Urinary bladder (tissue), 4 donors: ENCODE data around the gene FGF10. TPM values are rescaled to one million over a fixed set of nuclear protein-coding genes. Genes with fewer than 3 reads are reported as not detected.

Experiments used
- DNase-seq: peaks from one replicate; pipeline ENCODE4 v3.0.0-alpha.2; 2015; ENCODE audit errors: extremely low spot score
- H3K27ac ChIP-seq: one replicate; pipeline ENCODE4 v1.5.1; 2013; ENCODE audit warnings: low read depth, mild to moderate bottlenecking, moderate library complexity
- H3K36me3 ChIP-seq: one replicate; pipeline ENCODE4 v1.6.1; 2013; ENCODE audit warnings: mild to moderate bottlenecking, moderate library complexity; ENCODE audit not compliant: insufficient read depth
- H3K4me1 ChIP-seq: one replicate; pipeline ENCODE4 v1.6.1; 2013; ENCODE audit warnings: mild to moderate bottlenecking, moderate library complexity; ENCODE audit not compliant: insufficient read depth
- H3K4me3 ChIP-seq: one replicate; pipeline ENCODE4 v1.5.1; 2013; ENCODE audit warnings: low read depth, low read length
- WGBS: extraction: QIAGEN DNeasy Blood & Tissue Kit; methylation state at CpG from one replicate; pipeline ENCODE4 v1.1.7; 2013; 5-methylcytosine and 5-hydroxymethylcytosine counted together
- polyA plus RNA-seq: library from polyadenylated mRNA; stranded (reverse); fragments of 200-250 nt; gene quantifications from one replicate; pipeline ENCODE4 v1.2.3, GENCODE V29; 2013
- total RNA-seq: library from RNA; depleted of rRNA; stranded (reverse); fragments of >200 nt; gene quantifications from one replicate; pipeline ENCODE4 v1.2.3, GENCODE V29; 2014
- donor health status: healthy with polysubstance abuse.
- donor health status: healthy.

FGF10 gene
- total and polyA plus RNA-seq, 2 donors: 10.1 to 21.2 TPM

DNA sequence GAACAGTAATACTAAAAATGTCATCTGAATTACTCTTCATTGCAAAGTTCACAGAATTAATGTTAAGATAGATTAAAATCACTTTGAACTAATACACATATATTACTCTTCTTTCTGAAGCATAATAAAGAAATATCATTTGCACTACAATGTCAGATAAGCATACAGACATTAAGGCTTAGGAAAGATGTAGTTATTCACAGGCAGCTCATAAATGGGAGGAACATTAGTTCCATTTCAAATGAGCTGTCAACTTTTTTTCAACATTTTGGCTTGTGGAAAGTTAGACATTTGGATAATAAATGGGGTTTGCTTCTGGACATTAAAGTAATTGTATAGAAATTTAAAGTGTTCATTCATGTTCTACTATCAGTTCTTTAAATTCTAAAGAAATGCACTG is 6.3 kb downstream of the FGF10 start:
- Histone ChIP-seq H3K27ac (no peak overlapping the region), H3K36me3 (no peaks in the 10 kb centered on the region), H3K4me1 (no peaks in the 10 kb centered on the region), H3K4me3 (no peak overlapping the region)
- DNase-seq: no peak

DNA sequence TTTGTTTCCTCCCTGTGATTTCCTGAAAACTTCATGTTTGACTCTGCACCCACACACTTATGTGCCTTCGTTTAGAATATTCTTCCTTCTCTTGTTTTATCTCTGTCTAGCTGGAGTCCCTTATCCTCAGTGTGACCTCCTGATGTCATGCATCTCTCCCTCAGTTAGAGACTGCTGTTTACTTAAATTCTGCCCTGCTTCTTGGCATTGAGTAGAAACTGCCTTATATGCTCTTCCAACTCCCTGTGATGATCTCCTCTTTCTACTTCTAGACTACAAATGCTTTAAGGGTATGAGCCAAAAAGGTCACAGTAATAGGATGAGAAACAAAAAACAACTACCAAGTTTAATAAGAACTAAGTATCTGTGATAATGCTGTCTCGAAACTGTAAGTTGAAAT is 12.2 kb downstream of the FGF10 start:
- WGBS: 36% methylated on average over 2 of the region's 2 CpGs
- Histone ChIP-seq H3K4me1 (no peaks in the 10 kb centered on the region), H3K27ac (no peak overlapping the region), H3K36me3 (no peaks in the 10 kb centered on the region), H3K4me3 (no peak overlapping the region)
- DNase-seq: no peak

DNA sequence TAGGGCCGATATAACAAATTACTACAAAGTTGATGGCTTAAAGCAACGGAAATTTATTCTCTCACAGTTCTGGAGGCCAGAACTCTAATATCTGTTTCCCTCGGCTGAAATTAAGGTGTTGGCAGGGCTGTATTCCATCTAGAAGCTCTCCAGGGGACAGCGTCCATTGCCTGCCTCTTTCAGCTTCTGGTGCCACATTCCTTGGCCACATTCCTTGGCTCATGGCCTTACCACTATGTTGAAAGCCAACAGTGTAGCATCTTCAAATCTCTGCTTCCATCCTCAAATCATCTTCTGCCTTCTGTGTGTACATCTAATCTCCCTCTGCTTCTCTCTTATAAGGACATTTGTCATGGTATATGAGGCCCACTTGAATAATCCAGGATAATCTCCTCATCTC is 17.2 kb downstream of the FGF10 start:
- no peak for DNase-seq
- no peak overlapping the region for H3K4me3 ChIP-seq
- H3K4me1 ChIP-seq: no peaks in the 10 kb centered on the region
- WGBS: 69% methylated on average over 4 of the region's 4 CpGs
- H3K36me3 ChIP-seq: no peaks in the 10 kb centered on the region
- H3K27ac ChIP-seq: no peak overlapping the region

DNA sequence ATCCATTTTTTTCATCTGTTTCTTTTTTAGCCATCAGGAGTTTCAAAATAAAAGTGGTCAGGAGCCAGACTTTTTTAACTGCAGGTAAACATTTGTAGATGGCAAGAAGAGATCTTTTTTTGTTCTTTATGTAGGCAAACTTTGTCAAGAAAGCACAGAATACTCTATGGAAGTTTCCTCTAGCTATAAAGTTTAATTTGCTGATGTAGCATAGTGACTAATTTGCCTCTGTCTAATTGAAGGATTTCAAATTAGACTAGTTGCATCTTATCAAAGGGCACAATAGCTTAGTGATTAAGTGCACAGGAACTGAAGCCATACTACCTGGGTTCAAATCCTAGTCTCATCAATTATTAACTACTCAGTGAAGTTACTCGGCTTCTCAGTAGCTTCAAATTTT is 22.0 kb downstream of the FGF10 start:
- DNase-seq: no peak
- H3K4me1 ChIP-seq: no peaks in the 10 kb centered on the region
- H3K36me3 ChIP-seq: no peaks in the 10 kb centered on the region
- no peak overlapping the region for H3K4me3 ChIP-seq
- no peak overlapping the region for H3K27ac ChIP-seq
- 92% methylated on average over 1 of the region's 1 CpG for WGBS

DNA sequence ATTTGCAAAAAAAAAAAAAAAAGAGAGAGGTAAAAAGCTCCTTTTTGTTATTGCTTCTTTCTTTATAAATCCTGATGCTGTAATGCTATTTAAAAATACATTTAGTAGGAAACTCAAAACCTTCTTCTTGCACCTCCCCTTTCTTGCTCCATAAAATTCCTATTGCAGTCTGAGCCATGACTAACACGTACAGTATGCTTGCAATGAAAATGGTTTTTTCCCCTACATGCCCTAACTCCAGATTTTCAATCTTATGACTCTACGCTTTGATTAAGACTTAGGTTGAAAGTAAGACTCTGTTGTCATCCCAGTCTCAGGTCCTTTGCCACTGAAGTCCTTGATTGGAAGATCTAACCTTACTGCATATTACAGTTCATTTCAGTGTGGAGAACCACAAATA is 23.9 kb downstream of the FGF10 start:
- no peak for DNase-seq
- 37% methylated on average over 2 of the region's 2 CpGs for WGBS
- no peaks in the 10 kb centered on the region for H3K4me1 ChIP-seq
- H3K4me3 ChIP-seq: no peak overlapping the region
- H3K36me3 ChIP-seq: no peaks in the 10 kb centered on the region
- no peak overlapping the region for H3K27ac ChIP-seq

DNA sequence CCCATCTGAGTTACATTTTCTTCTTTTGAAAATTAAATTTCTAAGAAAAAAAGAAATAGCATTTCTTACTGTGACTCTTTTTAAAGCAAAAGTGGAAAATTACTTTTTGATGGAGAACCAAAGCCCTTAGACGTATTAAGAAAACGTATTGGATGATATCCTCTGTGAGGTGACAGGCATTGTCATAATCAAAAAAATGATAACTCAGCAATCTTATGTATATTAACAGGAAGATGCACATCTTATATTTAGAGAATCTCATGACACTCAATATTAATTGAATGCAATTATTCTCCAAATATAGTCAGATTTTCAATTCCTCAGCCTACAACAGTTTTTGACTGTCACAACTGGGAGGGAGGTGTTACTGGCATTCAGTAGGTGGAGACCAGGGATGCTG is 25.1 kb downstream of the FGF10 start:
- Histone ChIP-seq H3K36me3 (no peaks in the 10 kb centered on the region), H3K4me3 (no peak overlapping the region), H3K4me1 (no peaks in the 10 kb centered on the region), H3K27ac (no peak overlapping the region)
- WGBS: 92% methylated on average over 2 of the region's 2 CpGs
- no peak for DNase-seq

DNA sequence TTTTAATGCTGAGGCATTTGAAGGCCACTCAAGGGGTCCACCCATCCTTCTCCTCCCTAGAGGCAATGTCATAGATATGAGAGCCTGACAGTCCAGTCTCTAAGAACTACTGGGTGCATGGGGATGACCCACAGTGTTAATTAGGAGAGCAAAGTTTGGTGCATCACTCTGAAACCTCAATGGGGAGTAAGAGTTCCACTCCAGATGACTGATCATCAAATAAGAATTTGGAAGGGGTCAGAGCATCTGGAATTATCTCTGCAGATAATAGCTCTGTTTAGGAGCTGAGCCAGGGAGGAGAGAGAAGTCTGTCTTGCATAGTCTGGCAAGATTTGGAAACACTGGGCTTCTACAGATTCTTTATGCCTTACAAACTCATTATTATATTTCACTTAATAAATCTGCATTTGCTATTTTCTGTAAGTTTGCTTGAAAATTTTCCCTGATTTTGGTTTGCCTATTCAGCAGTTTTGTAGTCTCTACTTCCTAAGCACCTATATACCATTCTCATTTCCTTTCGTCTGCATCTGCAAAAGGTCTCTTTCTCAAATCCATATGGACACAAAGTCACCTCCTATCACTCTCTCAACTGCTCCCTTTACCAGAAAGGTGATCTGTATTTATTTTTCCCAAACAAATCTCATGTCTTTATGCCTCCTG is 27.7 kb downstream of the FGF10 start:
- Histone ChIP-seq H3K27ac (no peak overlapping the region), H3K4me3 (no peak overlapping the region), H3K36me3 (no peaks in the 10 kb centered on the region), H3K4me1 (no peaks in the 10 kb centered on the region)
- no peak for DNase-seq
- 92% methylated on average over 1 of the region's 1 CpG for WGBS

DNA sequence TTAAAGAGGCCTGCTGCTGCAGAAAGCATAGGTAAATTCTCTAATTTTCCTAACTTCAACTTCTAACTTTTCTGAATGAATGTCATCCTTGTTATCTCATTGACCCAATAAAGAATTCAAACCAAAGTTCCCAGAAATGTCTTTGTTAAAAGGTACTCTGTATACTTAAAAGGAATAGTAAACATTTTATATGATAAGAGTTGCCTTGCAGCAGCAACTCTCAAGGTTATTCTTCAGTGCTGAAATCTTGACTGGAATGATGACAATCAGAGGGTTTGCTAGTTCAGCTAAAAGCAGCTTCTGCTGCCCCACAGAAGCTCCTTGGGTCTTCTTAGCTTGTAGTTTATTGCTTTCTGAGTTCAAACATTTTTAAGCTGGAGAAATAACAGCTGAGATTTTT is 28.3 kb downstream of the FGF10 start:
- Histone ChIP-seq H3K36me3 (no peaks in the 10 kb centered on the region), H3K4me1 (no peaks in the 10 kb centered on the region), H3K4me3 (no peak overlapping the region), H3K27ac (no peak overlapping the region)
- no peak for DNase-seq

DNA sequence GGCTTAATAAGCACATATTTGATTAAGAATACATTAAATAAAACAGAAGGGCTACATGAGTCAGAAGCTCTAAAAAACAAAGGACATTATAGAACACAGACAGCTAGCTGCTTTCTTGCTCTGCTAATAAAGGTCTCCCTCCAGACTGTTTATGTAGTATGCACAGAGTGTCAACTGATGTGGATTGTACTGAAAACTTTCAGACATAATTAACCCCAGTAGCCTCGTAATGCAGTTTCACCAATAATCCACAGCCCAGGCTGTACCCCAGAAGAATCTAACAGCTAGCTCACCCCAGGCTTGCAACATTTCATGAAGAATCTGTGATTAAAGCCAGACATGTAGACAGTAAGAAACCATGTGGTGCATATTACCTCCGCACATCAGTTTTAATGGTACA is 30.8 kb downstream of the FGF10 start:
- no peak overlapping the region for H3K27ac ChIP-seq
- 65% methylated on average over 2 of the region's 2 CpGs for WGBS
- H3K4me3 ChIP-seq: no peak overlapping the region
- no peaks in the 10 kb centered on the region for H3K4me1 ChIP-seq
- DNase-seq: no peak
- H3K36me3 ChIP-seq: no peaks in the 10 kb centered on the region

DNA sequence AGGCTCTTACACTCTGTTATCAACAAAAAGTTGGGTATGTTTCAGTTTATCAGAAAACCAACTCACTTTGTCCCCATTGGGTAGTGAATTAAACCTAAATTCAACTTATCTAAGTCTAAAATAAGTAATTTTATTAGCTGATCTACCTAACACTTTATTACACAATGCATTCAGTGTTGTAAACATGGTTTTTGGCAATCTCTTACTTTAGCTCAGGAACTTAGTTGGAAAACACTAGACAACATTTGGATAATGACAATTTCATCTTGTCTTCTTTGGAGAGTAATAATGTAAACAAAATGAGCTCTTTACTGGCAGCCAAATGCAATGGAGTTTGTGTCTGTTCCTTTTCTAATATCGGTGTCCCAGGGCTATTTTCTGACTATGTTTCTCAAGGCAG is 33.0 kb downstream of the FGF10 start:
- no peak for DNase-seq
- Histone ChIP-seq H3K36me3 (no peaks in the 10 kb centered on the region), H3K4me1 (no peaks in the 10 kb centered on the region), H3K4me3 (no peak overlapping the region), H3K27ac (no peak overlapping the region)
- WGBS: 23% methylated on average over 1 of the region's 1 CpG

DNA sequence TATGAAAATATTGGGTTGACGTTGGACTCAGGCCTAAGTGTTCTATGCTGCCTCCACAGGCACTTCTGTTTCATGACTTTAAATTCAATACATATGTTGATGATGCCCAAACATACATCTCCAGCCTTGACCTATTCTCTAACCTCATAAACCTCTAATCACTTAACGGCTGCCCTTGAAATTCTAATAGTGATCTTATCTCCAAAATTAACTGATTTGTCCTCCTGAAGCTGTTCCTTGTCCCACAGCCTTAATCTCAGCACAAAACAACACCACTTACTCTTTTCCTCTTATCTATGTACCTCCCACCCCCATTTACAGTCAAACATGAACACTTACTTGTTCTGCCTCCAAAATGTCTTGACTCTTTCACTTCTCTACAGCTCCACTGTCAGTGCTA is 43.3 kb downstream of the FGF10 start:
- Histone ChIP-seq H3K4me3 (no peak overlapping the region), H3K4me1 (no peaks in the 10 kb centered on the region), H3K36me3 (no peaks in the 10 kb centered on the region), H3K27ac (no peak overlapping the region)
- 48% methylated on average over 2 of the region's 2 CpGs for WGBS
- DNase-seq: no peak

DNA sequence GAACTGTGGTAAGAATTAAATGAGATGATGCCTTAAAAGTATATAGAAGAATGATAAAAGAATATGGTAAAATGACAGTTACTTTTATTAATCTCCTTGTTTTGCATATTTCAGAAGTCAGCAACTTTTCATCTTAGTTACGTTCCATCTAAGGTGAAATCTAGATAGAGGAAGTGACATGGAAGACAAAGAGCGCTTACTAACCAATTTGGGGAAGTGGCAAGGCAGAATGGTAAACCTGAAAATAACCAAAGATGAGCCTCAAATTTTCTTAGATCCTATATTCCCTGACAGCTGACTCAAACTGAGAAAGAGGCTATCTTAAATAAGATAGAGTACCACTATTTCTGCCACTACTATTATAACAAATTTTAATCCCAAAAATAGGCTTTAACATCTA is 52.5 kb downstream of the FGF10 start:
- 85% methylated on average over 2 of the region's 2 CpGs for WGBS
- H3K4me3 ChIP-seq: no peak overlapping the region
- no peaks in the 10 kb centered on the region for H3K36me3 ChIP-seq
- no peak overlapping the region for H3K27ac ChIP-seq
- no peak for DNase-seq
- no peaks in the 10 kb centered on the region for H3K4me1 ChIP-seq

DNA sequence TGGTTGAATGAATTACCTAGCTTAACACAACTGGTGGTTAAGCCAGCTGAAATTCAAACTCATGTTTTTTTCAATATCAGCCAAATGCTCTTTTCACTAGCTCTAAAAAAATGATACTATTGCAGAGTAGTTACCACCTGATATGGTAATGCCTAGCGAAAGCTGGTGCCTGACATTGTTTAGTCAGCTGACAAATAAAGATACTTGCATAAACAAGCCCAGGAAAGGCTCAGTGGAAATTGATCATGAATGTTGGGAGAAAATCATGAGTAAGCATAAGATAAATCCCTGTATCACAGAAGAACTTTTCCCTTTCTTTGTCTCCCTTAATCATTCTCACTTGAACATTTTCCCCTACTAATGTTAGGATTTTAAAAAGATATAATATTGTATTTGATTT is 54.6 kb downstream of the FGF10 start:
- WGBS: 65% methylated on average over 1 of the region's 1 CpG
- H3K27ac ChIP-seq: no peak overlapping the region
- H3K4me3 ChIP-seq: no peak overlapping the region
- H3K4me1 ChIP-seq: no peaks in the 10 kb centered on the region
- DNase-seq: no peak
- H3K36me3 ChIP-seq: no peaks in the 10 kb centered on the region

DNA sequence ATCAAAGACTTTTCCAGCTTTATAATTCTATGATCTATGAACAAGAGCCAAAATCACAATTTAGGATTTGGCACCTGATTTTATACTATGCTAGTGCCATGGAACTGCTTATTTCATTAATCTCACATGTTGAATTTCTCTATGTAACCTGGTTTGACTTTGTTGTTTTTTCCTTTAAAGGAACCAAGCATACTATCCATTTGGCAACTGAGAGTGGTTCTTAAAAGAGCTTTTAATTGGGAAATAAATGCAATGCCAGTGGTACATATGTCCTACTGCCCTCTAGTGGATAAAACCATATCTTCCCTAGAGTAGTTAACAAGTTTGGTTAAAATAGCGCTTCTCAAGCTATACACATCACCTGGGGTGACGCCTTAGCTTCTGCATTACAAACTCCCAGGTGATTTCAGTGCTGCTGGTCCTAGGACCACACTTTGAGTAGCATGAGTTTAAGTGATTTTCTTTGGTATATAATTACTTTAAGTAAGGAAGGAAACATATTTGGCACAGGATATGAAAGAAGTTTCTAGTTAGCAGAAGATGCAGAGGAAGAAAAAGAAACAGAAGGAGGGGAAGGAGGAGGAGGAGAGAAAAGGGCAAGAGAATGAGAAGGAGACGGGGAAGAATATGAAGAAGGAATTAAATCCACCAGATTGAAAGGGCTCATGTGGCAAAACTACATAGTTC is 56.8 kb downstream of the FGF10 start:
- Histone ChIP-seq H3K4me1 (no peaks in the 10 kb centered on the region), H3K27ac (no peak overlapping the region), H3K4me3 (no peak overlapping the region), H3K36me3 (no peaks in the 10 kb centered on the region)
- 58% methylated on average over 3 of the region's 3 CpGs for WGBS
- peak; percentile 0 for DNase-seq
